ENCODE measurements around the gene TTC5.

DNA sequence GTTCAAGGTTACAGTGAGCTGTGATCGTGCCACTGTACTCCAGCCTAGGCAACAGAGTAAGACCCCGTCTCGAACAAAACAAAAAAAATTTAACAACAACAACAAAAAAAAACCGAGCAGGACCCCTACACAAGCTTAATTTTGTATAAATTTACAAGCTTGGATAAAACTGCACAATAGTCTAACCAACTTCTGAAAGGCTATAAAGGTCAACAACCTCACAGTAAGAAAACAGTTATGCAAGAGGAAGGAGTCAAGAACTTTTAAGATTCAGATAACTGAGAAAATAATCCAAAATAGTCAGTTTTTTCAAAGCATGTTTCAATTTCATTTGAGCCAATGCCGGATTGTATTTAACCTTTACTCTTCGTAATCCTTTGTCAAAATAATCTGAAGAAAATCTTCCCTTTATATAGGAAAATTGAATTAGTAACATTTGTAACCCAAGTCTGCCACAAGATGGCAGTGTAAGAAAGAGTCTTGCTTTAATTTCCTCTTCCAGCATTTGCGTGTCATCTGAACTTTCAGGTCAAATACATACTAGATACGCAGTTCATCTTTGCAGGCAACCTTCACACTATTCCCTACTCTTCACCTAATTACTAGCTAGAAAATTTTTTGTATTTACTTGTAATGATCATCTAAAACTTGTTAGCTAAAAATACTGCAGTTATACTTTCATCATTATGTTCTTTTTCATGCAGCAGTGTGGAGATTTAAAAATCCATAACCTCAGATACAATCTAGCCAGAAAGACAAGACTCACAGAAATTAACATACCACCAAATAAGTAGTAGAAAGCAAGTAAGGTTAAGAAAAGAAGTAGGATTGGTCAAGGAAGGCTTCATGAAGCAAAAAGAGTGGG is 21.5 kb upstream of the TTC5 start:
- TF ChIP-seq POLR2A (IDR thresholded peaks at IDR 0.05; ENCODE audit: low read length) (no peak), GATA1 (IDR thresholded peaks at IDR 0.05; ENCODE audit: low read depth, low read length) (no peak)
